K562 (cell line): ENCODE results near the gene ITPRIPL2. TPM values are rescaled to one million over a fixed set of nuclear protein-coding genes. Genes with fewer than 3 reads are reported as not detected.

Experiments
- DEAF1 ChIP-seq: fragments of 450-650 bp; formaldehyde crosslinking; IDR thresholded peaks from 2 replicates; pipeline ENCODE4 v1.4.0; 2020; ENCODE audit warnings: mild to moderate bottlenecking, moderate library complexity
- GMEB1 ChIP-seq: fragments of 250-450 bp; sonication (Bioruptor Pico); IDR thresholded peaks from 2 replicates; pipeline ENCODE4 v1.4.0; 2020; ENCODE audit warnings: mild to moderate bottlenecking
- HINFP ChIP-seq: fragments of 450-650 bp; conservative IDR thresholded peaks from 2 replicates; pipeline ENCODE4 v1.6.1; 2016; ENCODE audit warnings: missing genetic modification characterization, low read depth, mild to moderate bottlenecking, control low read depth, missing compliant biosample characterization
- MCM3 ChIP-seq: fragments of 450-650 bp; IDR thresholded peaks from 2 replicates; pipeline ENCODE4 v1.6.1; 2016
- REST ChIP-seq, 2 experiments: fragments of 450-650 bp; formaldehyde crosslinking in 1 of 2; IDR thresholded peaks; 2 replicates each; pipeline versions ENCODE4 v1.4.0 to v1.6.1; 2014 to 2020; ENCODE audit warnings: mild to moderate bottlenecking in 2 of 2, borderline replicate concordance in 1 of 2, low read depth in 1 of 2
- SIRT6 ChIP-seq: IDR thresholded peaks from one replicate; pipeline ENCODE4 v1.6.1; 2012; ENCODE audit warnings: low read depth, mild to moderate bottlenecking, control low read depth, inconsistent platforms, low read length, moderate library complexity
- SP2 ChIP-seq: IDR thresholded peaks from 2 replicates; pipeline ENCODE4 v1.6.1; 2011; ENCODE audit warnings: mild to moderate bottlenecking, low read depth, low read length, moderate library complexity; ENCODE audit not compliant: poor library complexity, severe bottlenecking; ENCODE audit errors: extremely low read depth
- ZBTB5 ChIP-seq: fragments of 450-650 bp; IDR thresholded peaks from 2 replicates; pipeline ENCODE4 v1.6.1; 2017; ENCODE audit warnings: antibody characterized with exemption
- ZNF324 ChIP-seq: fragments of 250-450 bp; sonication (Bioruptor Pico); IDR thresholded peaks from 2 replicates; pipeline ENCODE4 v1.4.0; 2020; ENCODE audit warnings: mild to moderate bottlenecking
- ZNF589 ChIP-seq: fragments of 200-800 bp; sonication (Bioruptor generic); IDR thresholded peaks from 2 replicates; pipeline ENCODE4 v1.6.1; 2016; ENCODE audit warnings: low read depth, missing genetic modification characterization, missing compliant biosample characterization
- polyA plus RNA-seq, 8 experiments: library from polyadenylated mRNA; depleted of rRNA in 4 of 8; stranded (reverse) in 5 of 8; unstranded in 3 of 8; fragments of >200 nt; fragmentation: Nextera tagmentation in 2 of 8; fragmentation: Illumina TruSeq in 1 of 8; extraction: Ambion mirVana in 2 of 8; extraction: Trizol in 1 of 8; gene quantifications; 2 replicates each; pipeline versions ENCODE4 v1.2.1 to v1.2.3, GENCODE V29; 2011 to 2014; ENCODE audit warnings: inconsistent platforms in 1 of 8, missing spikeins in 1 of 8
- total RNA-seq, 7 experiments: library from RNA; depleted of rRNA in 6 of 7; stranded (reverse); fragments of >200 nt in 6 of 7; fragmentation: Illumina TruSeq in 2 of 7; extraction: Trizol in 2 of 7; gene quantifications; 2 replicates each; pipeline versions ENCODE4 v1.2.1 to v1.2.3, GENCODE V29; 2011 to 2021; ENCODE audit warnings: low replicate concordance in 1 of 7

The ITPRIPL2 gene
- total and polyA plus RNA-seq, 9 of the 15 experiments (the other 6 are each of a cell fraction or from before 2014, with no cell fraction given): 0.04 to 2.2 (median 0.58) TPM

GRCh38 chr16:19130852-19131824, 17.4 kb downstream of the ITPRIPL2 start (continued):
- TF ChIP-seq REST (IDR thresholded peaks at IDR 0.05; ENCODE audit: borderline replicate concordance) (no peak), REST (CRISPR knock-in tag; IDR thresholded peaks at IDR 0.05; ENCODE audit: low read depth) (no peak), HINFP (tag) (no peak), MCM3 (no peak), DEAF1 (no peak), ZNF324 (CRISPR knock-in tag) (no peak), ZBTB5 (no peak), SIRT6 (no peak), SP2 (no peak), ZNF589 (CRISPR knock-in tag) (no peak), GMEB1 (CRISPR knock-in tag) (no peak)
